ENCODE measurements around the gene APEX1. TPM values are rescaled to one million over a fixed set of nuclear protein-coding genes. Genes with fewer than 3 reads are reported as not detected.

APEX1 gene
- total RNA-seq, 1 donor from 2014 or later: 228 TPM

- H3K4me1 Mint-ChIP-seq (ENCODE audit: low read depth): peaks cover 36% of the 10 kb centered on the region
- H3K27ac Mint-ChIP-seq: peak overlapping the region; percentile 96
- DNase-seq (ENCODE audit: low spot score): peak; percentile 40
- intact Hi-C loops (cut with micrococcal nuclease): loop anchor here (1.0 to 2.0 kb wide), 4 partner anchors 9 to 139 kb away; partner anchors contain the start of genes APEX1, PARP2 and PIP4P1
- H3K27me3 Mint-ChIP-seq (ENCODE audit: low read depth): peaks cover 4% of the 10 kb centered on the region
- no peaks in the 10 kb centered on the region for H3K9me3 Mint-ChIP-seq
- peak overlapping the region; percentile 94 for H3K4me3 Mint-ChIP-seq (ENCODE audit: low read depth)
- peaks cover 40% of the 10 kb centered on the region for H3K36me3 Mint-ChIP-seq (ENCODE audit: low read depth)
These were observed 15.0 kb downstream of the APEX1 start for GRCh38 chr14:20469890-20470602.

- intact Hi-C loops (cut with micrococcal nuclease): no loop called here
- H3K4me1 Mint-ChIP-seq (ENCODE audit: low read depth): peaks cover 37% of the 10 kb centered on the region
- peaks cover 4% of the 10 kb centered on the region for H3K27me3 Mint-ChIP-seq (ENCODE audit: low read depth)
- peaks cover 45% of the 10 kb centered on the region for H3K36me3 Mint-ChIP-seq (ENCODE audit: low read depth)
- peak overlapping the region; percentile 94 for H3K4me3 Mint-ChIP-seq (ENCODE audit: low read depth)
- H3K9me3 Mint-ChIP-seq: no peaks in the 10 kb centered on the region
- peak overlapping the region; percentile 96 for H3K27ac Mint-ChIP-seq
- no peak for DNase-seq (ENCODE audit: low spot score)
These were observed 15.5 kb downstream of the APEX1 start for GRCh38 chr14:20470603-20470901.

GRCh38 chr14:20472536-20473169 lies 17.6 kb downstream of the APEX1 start:
- peak overlapping the region; percentile 8 for H3K27ac Mint-ChIP-seq
- peak overlapping the region; percentile 65 for H3K4me3 Mint-ChIP-seq (ENCODE audit: low read depth)
- peaks cover 51% of the 10 kb centered on the region for H3K4me1 Mint-ChIP-seq (ENCODE audit: low read depth)
- DNase-seq (ENCODE audit: low spot score): no peak
- no peaks in the 10 kb centered on the region for H3K9me3 Mint-ChIP-seq
- H3K27me3 Mint-ChIP-seq (ENCODE audit: low read depth): no peaks in the 10 kb centered on the region
- intact Hi-C loops (cut with micrococcal nuclease): no loop called here
- H3K36me3 Mint-ChIP-seq (ENCODE audit: low read depth): peaks cover 66% of the 10 kb centered on the region

- H3K36me3 Mint-ChIP-seq (ENCODE audit: low read depth): peaks cover 73% of the 10 kb centered on the region
- H3K27me3 Mint-ChIP-seq (ENCODE audit: low read depth): no peaks in the 10 kb centered on the region
- peaks cover 42% of the 10 kb centered on the region for H3K4me1 Mint-ChIP-seq (ENCODE audit: low read depth)
- no peaks in the 10 kb centered on the region for H3K9me3 Mint-ChIP-seq
- peak overlapping the region; percentile 72 for H3K27ac Mint-ChIP-seq
- intact Hi-C loops (cut with micrococcal nuclease): loop anchor here (2.0 kb wide), 1 partner anchor 14 kb away; no protein-coding TSS in a partner anchor
- no peak for DNase-seq (ENCODE audit: low spot score)
- no peak overlapping the region for H3K4me3 Mint-ChIP-seq (ENCODE audit: low read depth)
These were observed 21.8 kb downstream of the APEX1 start for GRCh38 chr14:20476776-20477175.

GRCh38 chr14:20477211-20477876 lies 22.3 kb downstream of the APEX1 start:
- Mint-ChIP-seq H3K4me3 (ENCODE audit: low read depth) (peak overlapping the region; percentile 51), H3K27me3 (ENCODE audit: low read depth) (no peaks in the 10 kb centered on the region), H3K4me1 (ENCODE audit: low read depth) (peaks cover 36% of the 10 kb centered on the region), H3K9me3 (no peaks in the 10 kb centered on the region), H3K27ac (peak overlapping the region; percentile 72), H3K36me3 (ENCODE audit: low read depth) (peaks cover 68% of the 10 kb centered on the region)
- no peak for DNase-seq (ENCODE audit: low spot score)
- intact Hi-C loops (cut with micrococcal nuclease): loop anchor here (2.0 kb wide), 1 partner anchor 13 kb away; no protein-coding TSS in a partner anchor

- no peak for DNase-seq (ENCODE audit: low spot score)
- Mint-ChIP-seq H3K27me3 (ENCODE audit: low read depth) (no peaks in the 10 kb centered on the region), H3K4me1 (ENCODE audit: low read depth) (peaks cover 29% of the 10 kb centered on the region), H3K27ac (no peak overlapping the region), H3K4me3 (ENCODE audit: low read depth) (no peak overlapping the region), H3K36me3 (ENCODE audit: low read depth) (peaks cover 55% of the 10 kb centered on the region), H3K9me3 (no peaks in the 10 kb centered on the region)
- intact Hi-C loops (cut with micrococcal nuclease): no loop called here
These were observed 23.9 kb downstream of the APEX1 start for GRCh38 chr14:20478894-20479293.

- Mint-ChIP-seq H3K36me3 (ENCODE audit: low read depth) (peaks cover 20% of the 10 kb centered on the region), H3K27me3 (ENCODE audit: low read depth) (no peaks in the 10 kb centered on the region), H3K9me3 (no peaks in the 10 kb centered on the region), H3K4me1 (ENCODE audit: low read depth) (peaks cover 15% of the 10 kb centered on the region), H3K4me3 (ENCODE audit: low read depth) (no peak overlapping the region), H3K27ac (no peak overlapping the region)
- DNase-seq (ENCODE audit: low spot score): no peak
- intact Hi-C loops (cut with micrococcal nuclease): no loop called here
These were observed 27.4 kb downstream of the APEX1 start for GRCh38 chr14:20482382-20482781.

GRCh38 chr14:20485900-20486299 lies 30.9 kb downstream of the APEX1 start:
- H3K27me3 Mint-ChIP-seq (ENCODE audit: low read depth): no peaks in the 10 kb centered on the region
- H3K4me1 Mint-ChIP-seq (ENCODE audit: low read depth): peaks cover 38% of the 10 kb centered on the region
- DNase-seq (ENCODE audit: low spot score): no peak
- intact Hi-C loops (cut with micrococcal nuclease): no loop called here
- no peaks in the 10 kb centered on the region for H3K36me3 Mint-ChIP-seq (ENCODE audit: low read depth)
- H3K4me3 Mint-ChIP-seq (ENCODE audit: low read depth): no peak overlapping the region
- no peak overlapping the region for H3K27ac Mint-ChIP-seq
- no peaks in the 10 kb centered on the region for H3K9me3 Mint-ChIP-seq

- H3K4me3 Mint-ChIP-seq (ENCODE audit: low read depth): no peak overlapping the region
- intact Hi-C loops (cut with micrococcal nuclease): no loop called here
These were observed 31.8 kb downstream of the APEX1 start for GRCh38 chr14:20486684-20487395.

GRCh38 chr14:20487396-20487725 lies 32.3 kb downstream of the APEX1 start:
- no peak overlapping the region for H3K27ac Mint-ChIP-seq
- intact Hi-C loops (cut with micrococcal nuclease): no loop called here
- H3K4me3 Mint-ChIP-seq (ENCODE audit: low read depth): no peak overlapping the region
- H3K9me3 Mint-ChIP-seq: no peaks in the 10 kb centered on the region
- no peak for DNase-seq (ENCODE audit: low spot score)
- H3K27me3 Mint-ChIP-seq (ENCODE audit: low read depth): no peaks in the 10 kb centered on the region
- peaks cover 48% of the 10 kb centered on the region for H3K4me1 Mint-ChIP-seq (ENCODE audit: low read depth)
- H3K36me3 Mint-ChIP-seq (ENCODE audit: low read depth): no peaks in the 10 kb centered on the region

More at GRCh38 chr14:20486684-20487395, 31.8 kb downstream of the APEX1 start:
- no peaks in the 10 kb centered on the region for H3K9me3 Mint-ChIP-seq
- no peaks in the 10 kb centered on the region for H3K27me3 Mint-ChIP-seq (ENCODE audit: low read depth)
- H3K36me3 Mint-ChIP-seq (ENCODE audit: low read depth): no peaks in the 10 kb centered on the region
- peaks cover 45% of the 10 kb centered on the region for H3K4me1 Mint-ChIP-seq (ENCODE audit: low read depth)
- H3K27ac Mint-ChIP-seq: no peak overlapping the region
- no peak for DNase-seq (ENCODE audit: low spot score)

GRCh38 chr14:20489093-20489994 lies 34.3 kb downstream of the APEX1 start:
- no peak for DNase-seq (ENCODE audit: low spot score)
- peak overlapping the region; percentile 30 for H3K4me3 Mint-ChIP-seq (ENCODE audit: low read depth)
- H3K9me3 Mint-ChIP-seq: no peaks in the 10 kb centered on the region
- H3K27me3 Mint-ChIP-seq (ENCODE audit: low read depth): no peaks in the 10 kb centered on the region
- no peaks in the 10 kb centered on the region for H3K36me3 Mint-ChIP-seq (ENCODE audit: low read depth)
- intact Hi-C loops (cut with micrococcal nuclease): no loop called here
- H3K27ac Mint-ChIP-seq: peak overlapping the region; percentile 62
- H3K4me1 Mint-ChIP-seq (ENCODE audit: low read depth): peaks cover 57% of the 10 kb centered on the region

- H3K9me3 Mint-ChIP-seq: no peaks in the 10 kb centered on the region
- H3K4me3 Mint-ChIP-seq (ENCODE audit: low read depth): no peak overlapping the region
- intact Hi-C loops (cut with micrococcal nuclease): loop anchor here (2.0 kb wide), 1 partner anchor 14 kb away; no protein-coding TSS in a partner anchor
- H3K36me3 Mint-ChIP-seq (ENCODE audit: low read depth): no peaks in the 10 kb centered on the region
- H3K4me1 Mint-ChIP-seq (ENCODE audit: low read depth): peaks cover 64% of the 10 kb centered on the region
- peak overlapping the region; percentile 60 for H3K27ac Mint-ChIP-seq
- H3K27me3 Mint-ChIP-seq (ENCODE audit: low read depth): no peaks in the 10 kb centered on the region
- no peak for DNase-seq (ENCODE audit: low spot score)
These were observed 35.5 kb downstream of the APEX1 start for GRCh38 chr14:20490563-20490962.
